Neural cell (in vitro differentiated cells): ENCODE measurements around the gene PHF21A. TPM values are rescaled to one million over a fixed set of nuclear protein-coding genes. Genes with fewer than 3 reads are reported as not detected.

Experiments
- H2AFZ ChIP-seq: fragments of 200-600, 300-800 bp; sonication (generic), shearing (Covaris generic); 2 replicates; pipeline ENCODE4 v1.6.0; 2014; ENCODE audit warnings: low read depth, mild to moderate bottlenecking, antibody characterized with exemption, low read length, moderate library complexity
- H3F3A ChIP-seq: fragments of 200-600 bp; shearing (Covaris generic); 2 replicates; pipeline ENCODE4 v1.6.1; 2016; ENCODE audit warnings: mild to moderate bottlenecking, moderate library complexity, mixed read lengths, antibody characterized with exemption, low read length; ENCODE audit not compliant: insufficient read depth, poor library complexity, severe bottlenecking
- H3K27ac ChIP-seq: fragments of 200-600, 300-800 bp; sonication (generic), shearing (Covaris generic); 2 replicates; pipeline ENCODE4 v1.5.1; 2014; ENCODE audit warnings: mild to moderate bottlenecking, low read length, moderate library complexity
- H3K27me3 ChIP-seq: fragments of 300-800, 200-600 bp; sonication (generic), shearing (Covaris generic); 2 replicates; pipeline ENCODE4 v1.6.0; 2014; ENCODE audit warnings: mild to moderate bottlenecking, low read depth, low read length, moderate library complexity; ENCODE audit not compliant: insufficient read depth
- H3K36me3 ChIP-seq: fragments of 300-800, 200-600 bp; sonication (generic), shearing (Covaris generic); 2 replicates; pipeline ENCODE4 v1.5.1; 2014; ENCODE audit warnings: mild to moderate bottlenecking, antibody characterized with exemption, low read length, moderate library complexity; ENCODE audit not compliant: insufficient read depth
- H3K4me2 ChIP-seq: fragments of 300-800, 200-600 bp; sonication (generic), shearing (Covaris generic); 2 replicates; pipeline ENCODE4 v1.6.0; 2014; ENCODE audit warnings: mild to moderate bottlenecking, low read length
- H3K4me3 ChIP-seq: fragments of 300-800, 200-600 bp; sonication (generic), shearing (Covaris generic); 2 replicates; pipeline ENCODE4 v1.5.1; 2014; ENCODE audit warnings: mild to moderate bottlenecking, low read length, moderate library complexity
- H3K79me2 ChIP-seq: fragments of 200-600 bp; shearing (Covaris generic); replicated peaks from 2 replicates; pipeline ENCODE4 v1.6.0; 2014; ENCODE audit warnings: mild to moderate bottlenecking, low read length, moderate library complexity; ENCODE audit not compliant: insufficient read depth
- H3K9ac ChIP-seq: fragments of 300-800, 200-600 bp; sonication (generic), shearing (Covaris generic); 2 replicates; pipeline ENCODE4 v1.6.1; 2016; ENCODE audit warnings: mild to moderate bottlenecking, low read length, mixed read lengths
- H3K9me2 ChIP-seq: fragments of 200-600 bp; shearing (Covaris generic); 2 replicates; pipeline ENCODE4 v1.6.1; 2016; ENCODE audit warnings: mild to moderate bottlenecking, low read length, mixed read lengths; ENCODE audit not compliant: insufficient read depth
- H3K9me3 ChIP-seq: fragments of 200-600, 300-800 bp; sonication (generic), shearing (Covaris generic); 2 replicates; pipeline ENCODE4 v1.6.1; 2016; ENCODE audit warnings: mild to moderate bottlenecking, mixed run types, low read length, moderate library complexity, mixed read lengths
- H4K20me1 ChIP-seq: fragments of 200-600 bp; shearing (Covaris generic); 2 replicates; pipeline ENCODE4 v1.6.1; 2016; ENCODE audit warnings: mild to moderate bottlenecking, mixed run types; ENCODE audit not compliant: insufficient read depth
- CTCF ChIP-seq: fragments of 450-650 bp; IDR thresholded peaks from 2 replicates; pipeline ENCODE4 v1.5.1; 2014; ENCODE audit warnings: antibody characterized with exemption, mild to moderate bottlenecking, moderate library complexity; ENCODE audit not compliant: poor library complexity, severe bottlenecking
- EP300 ChIP-seq: fragments of 450-650 bp; conservative IDR thresholded peaks from 2 replicates; pipeline ENCODE4 v1.6.1; 2014; ENCODE audit warnings: antibody characterized with exemption, mild to moderate bottlenecking, moderate library complexity; ENCODE audit not compliant: poor library complexity, severe bottlenecking
- EZH2 ChIP-seq: fragments of 200-600, 300-800 bp; shearing (Covaris generic), sonication (generic); IDR thresholded peaks from 2 replicates; pipeline ENCODE4 v1.6.1; 2014; ENCODE audit warnings: antibody characterized with exemption, low read length, borderline replicate concordance, mild to moderate bottlenecking; ENCODE audit not compliant: insufficient read depth, poor library complexity, severe bottlenecking
- MXI1 ChIP-seq: fragments of 450-650 bp; conservative IDR thresholded peaks from 2 replicates; pipeline ENCODE4 v1.6.1; 2014; ENCODE audit warnings: antibody characterized with exemption, mild to moderate bottlenecking; ENCODE audit not compliant: poor library complexity, severe bottlenecking
- POLR2AphosphoS5 ChIP-seq: IDR thresholded peaks from 2 replicates; pipeline ENCODE4 v1.6.1; 2012
- RAD21 ChIP-seq: fragments of 450-650 bp; conservative IDR thresholded peaks from 2 replicates; pipeline ENCODE4 v1.6.1; 2014; ENCODE audit warnings: antibody characterized with exemption, mild to moderate bottlenecking, moderate library complexity
- REST ChIP-seq: IDR thresholded peaks from 2 replicates; pipeline ENCODE4 v1.6.1; 2012; ENCODE audit warnings: borderline replicate concordance
- SMC3 ChIP-seq: fragments of 450-650 bp; conservative IDR thresholded peaks from 2 replicates; pipeline ENCODE4 v1.6.1; 2014; ENCODE audit warnings: antibody characterized with exemption, mild to moderate bottlenecking, moderate library complexity; ENCODE audit not compliant: poor library complexity
- TAF1 ChIP-seq: IDR thresholded peaks from 2 replicates; pipeline ENCODE4 v1.6.1; 2012; ENCODE audit warnings: low read depth
- polyA plus RNA-seq: library from polyadenylated mRNA; depleted of rRNA; stranded (reverse); fragments of >200 nt; gene quantifications from 2 replicates; pipeline ENCODE4 v1.2.3, GENCODE V29; 2014

The PHF21A gene
- polyA plus RNA-seq, 1 donor from 2014 or later = 31.7 TPM

- no peak overlapping the region for H3K4me2 ChIP-seq
- no peaks in the 10 kb centered on the region for H3F3A ChIP-seq
- H2AFZ ChIP-seq = no peak overlapping the region
- no peak for TF ChIP-seq POLR2AphosphoS5
- TF ChIP-seq CTCF = no peak
- no peak for TF ChIP-seq TAF1
- no peaks in the 10 kb centered on the region for H3K9me3 ChIP-seq
- H3K27ac ChIP-seq = no peak overlapping the region
- H4K20me1 ChIP-seq = no peaks in the 10 kb centered on the region
- no peaks in the 10 kb centered on the region for H3K36me3 ChIP-seq
- H3K79me2 ChIP-seq = no peaks in the 10 kb centered on the region
- H3K4me3 ChIP-seq = no peak overlapping the region
- H3K9me2 ChIP-seq = no peaks in the 10 kb centered on the region
- H3K27me3 ChIP-seq = no peaks in the 10 kb centered on the region
- no peak overlapping the region for H3K9ac ChIP-seq
These were observed 82.7 kb downstream of the PHF21A start for GRCh38 chr11:46038529-46038928.

GRCh38 chr11:46036969-46037368 lies 84.3 kb downstream of the PHF21A start:
- no peaks in the 10 kb centered on the region for H3K27me3 ChIP-seq
- H3K4me3 ChIP-seq = no peak overlapping the region
- no peaks in the 10 kb centered on the region for H3K36me3 ChIP-seq
- H3K9me2 ChIP-seq = no peaks in the 10 kb centered on the region
- no peaks in the 10 kb centered on the region for H3K9me3 ChIP-seq
- no peak overlapping the region for H3K4me2 ChIP-seq
- no peak overlapping the region for H3K27ac ChIP-seq
- TF ChIP-seq POLR2AphosphoS5 (no peak), EP300 (no peak), REST (no peak), SMC3 (no peak), CTCF (no peak), TAF1 (no peak), EZH2 (no peak), RAD21 (no peak), MXI1 (no peak)
- no peak overlapping the region for H3K9ac ChIP-seq
- no peaks in the 10 kb centered on the region for H3F3A ChIP-seq
- H3K79me2 ChIP-seq = no peaks in the 10 kb centered on the region
- no peak overlapping the region for H2AFZ ChIP-seq
- H4K20me1 ChIP-seq = no peaks in the 10 kb centered on the region
